NB4 (cell line): Measurements from ENCODE around the gene KRTAP10-7.

Experiments used
- DNase-seq: peaks from one replicate; pipeline ENCODE4 v3.0.0; 2010; ENCODE audit warnings: low read depth
- H3K4me3 ChIP-seq: one replicate; pipeline ENCODE4 v1.5.1; 2011; ENCODE audit warnings: mild to moderate bottlenecking, low read depth, low read length, moderate library complexity
- MYC ChIP-seq: IDR thresholded peaks from 2 replicates; pipeline ENCODE4 v1.6.1; 2011; ENCODE audit warnings: low read depth, low read length
- POLR2A ChIP-seq: IDR thresholded peaks from 2 replicates; pipeline ENCODE4 v1.6.1; 2011; ENCODE audit warnings: mild to moderate bottlenecking; ENCODE audit not compliant: insufficient read length; ENCODE audit errors: extremely low read depth
- TF ChIP-seq, protein P1 (sequence below): IDR thresholded peaks from one replicate; pipeline ENCODE4 v1.5.1; 2012; ENCODE audit warnings: low read depth, low read length
- TF ChIP-seq, protein P2 (sequence below): IDR thresholded peaks from 2 replicates; pipeline ENCODE4 v1.6.1; 2011; ENCODE audit warnings: low read depth, low read length

Gene KRTAP10-7

DNA sequence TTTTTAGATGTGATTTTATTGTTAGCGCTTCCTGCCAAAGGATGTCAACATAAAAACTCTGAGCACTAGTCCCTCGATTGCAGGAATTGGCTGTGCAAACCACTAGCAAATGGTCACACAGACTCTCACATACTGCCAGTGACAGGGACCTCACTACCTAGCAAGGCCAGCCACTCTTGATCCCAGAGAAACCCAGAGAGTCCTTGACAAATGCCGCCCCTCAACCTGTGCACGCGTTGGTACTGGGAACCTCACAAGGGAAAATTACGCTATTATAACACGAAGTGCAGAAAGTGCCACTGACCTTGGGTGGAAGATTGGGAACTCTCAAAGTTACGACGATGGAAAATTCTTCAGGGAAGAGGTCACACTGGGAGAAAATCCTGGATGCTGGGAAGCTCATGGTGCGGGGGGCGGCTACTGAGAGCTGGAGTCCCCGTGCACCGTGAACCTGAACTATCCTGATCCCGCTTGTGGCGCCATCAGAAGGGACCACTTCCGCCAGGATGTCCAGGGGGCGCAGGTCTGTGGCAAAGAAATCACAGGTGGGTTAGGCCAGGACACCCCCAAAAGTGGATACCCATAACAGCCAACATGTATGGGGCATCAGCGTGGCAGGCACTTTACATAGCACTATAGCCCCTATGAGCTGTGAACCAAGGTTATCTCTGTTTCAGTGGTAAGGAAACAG is 32.8 kb upstream of the KRTAP10-7 start:
- H3K4me3 ChIP-seq, result no peak overlapping the region
- TF ChIP-seq MYC, result no peak
- TF ChIP-seq POLR2A, result no peak
- TF ChIP-seq, protein P1, sequence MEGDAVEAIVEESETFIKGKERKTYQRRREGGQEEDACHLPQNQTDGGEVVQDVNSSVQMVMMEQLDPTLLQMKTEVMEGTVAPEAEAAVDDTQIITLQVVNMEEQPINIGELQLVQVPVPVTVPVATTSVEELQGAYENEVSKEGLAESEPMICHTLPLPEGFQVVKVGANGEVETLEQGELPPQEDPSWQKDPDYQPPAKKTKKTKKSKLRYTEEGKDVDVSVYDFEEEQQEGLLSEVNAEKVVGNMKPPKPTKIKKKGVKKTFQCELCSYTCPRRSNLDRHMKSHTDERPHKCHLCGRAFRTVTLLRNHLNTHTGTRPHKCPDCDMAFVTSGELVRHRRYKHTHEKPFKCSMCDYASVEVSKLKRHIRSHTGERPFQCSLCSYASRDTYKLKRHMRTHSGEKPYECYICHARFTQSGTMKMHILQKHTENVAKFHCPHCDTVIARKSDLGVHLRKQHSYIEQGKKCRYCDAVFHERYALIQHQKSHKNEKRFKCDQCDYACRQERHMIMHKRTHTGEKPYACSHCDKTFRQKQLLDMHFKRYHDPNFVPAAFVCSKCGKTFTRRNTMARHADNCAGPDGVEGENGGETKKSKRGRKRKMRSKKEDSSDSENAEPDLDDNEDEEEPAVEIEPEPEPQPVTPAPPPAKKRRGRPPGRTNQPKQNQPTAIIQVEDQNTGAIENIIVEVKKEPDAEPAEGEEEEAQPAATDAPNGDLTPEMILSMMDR, result no peak
- TF ChIP-seq, protein P2, sequence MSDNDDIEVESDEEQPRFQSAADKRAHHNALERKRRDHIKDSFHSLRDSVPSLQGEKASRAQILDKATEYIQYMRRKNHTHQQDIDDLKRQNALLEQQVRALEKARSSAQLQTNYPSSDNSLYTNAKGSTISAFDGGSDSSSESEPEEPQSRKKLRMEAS, result no peak
- DNase-seq, result no peak

DNA sequence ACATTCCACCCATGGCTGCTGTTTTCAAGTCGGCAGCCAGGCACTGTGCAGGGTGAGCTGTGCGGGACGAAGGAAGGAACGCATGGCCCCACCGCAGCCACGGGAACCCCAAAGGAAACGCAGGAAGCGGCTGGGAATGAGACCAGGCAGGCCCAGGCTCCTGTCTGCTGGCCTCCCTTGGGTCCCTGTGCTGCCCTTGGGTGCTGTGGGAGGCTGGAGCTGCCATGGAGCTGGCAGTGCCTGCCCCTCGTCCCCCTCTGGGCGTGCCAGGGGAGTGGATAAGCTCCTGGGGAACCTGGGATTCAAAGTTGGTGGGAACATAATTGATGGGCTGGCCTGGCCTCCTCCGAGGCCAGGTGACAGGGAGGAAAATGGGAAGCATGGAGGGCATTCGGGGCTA is 32.1 kb upstream of the KRTAP10-7 start:
- no peak overlapping the region for H3K4me3 ChIP-seq
- no peak for TF ChIP-seq MYC
- TF ChIP-seq, protein P1, result no peak
- TF ChIP-seq POLR2A, result no peak
- TF ChIP-seq, protein P2, result no peak
- DNase-seq, result no peak

DNA sequence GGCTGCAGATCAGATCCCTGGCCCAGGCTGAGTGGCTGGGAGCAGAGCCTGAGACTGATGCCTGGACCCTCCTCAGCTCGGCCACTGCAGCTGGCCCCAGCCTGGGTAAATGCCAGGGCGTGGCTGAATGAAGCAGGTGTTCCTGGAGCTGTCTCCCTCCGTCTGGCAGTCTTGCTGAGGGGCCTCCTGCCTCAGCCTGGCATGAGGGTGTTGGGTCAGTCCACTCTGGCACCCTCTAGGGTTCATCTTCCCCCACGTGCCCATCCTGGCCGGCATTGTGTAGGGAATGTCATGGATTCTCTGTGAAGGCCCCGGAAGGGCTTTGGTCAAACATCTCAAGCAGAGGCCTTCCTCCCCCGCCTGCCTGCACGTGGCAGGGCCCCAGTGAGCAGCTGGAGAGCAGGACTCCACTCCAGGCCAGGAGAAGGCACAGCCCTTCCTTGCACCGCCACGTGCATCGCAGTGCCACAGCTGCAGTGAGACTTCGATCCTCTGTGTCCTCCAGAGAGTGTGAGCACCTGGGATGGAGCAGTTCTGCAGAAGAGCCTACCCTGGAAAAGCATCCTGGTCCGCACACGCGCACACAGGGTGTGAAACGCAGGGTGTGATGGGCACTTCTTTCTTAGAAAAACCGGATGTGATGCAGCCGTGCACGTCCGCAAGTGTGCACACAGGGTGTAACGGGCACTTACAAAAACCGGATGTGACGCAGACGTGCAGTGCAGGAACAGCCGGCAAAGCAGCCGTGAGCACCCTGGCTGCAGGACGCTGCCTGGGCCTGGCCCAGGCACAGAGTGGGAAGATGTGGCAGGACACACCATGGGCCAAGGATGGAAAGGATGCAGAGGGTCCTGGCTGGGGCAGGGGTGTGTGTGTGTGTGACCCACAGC is 31.5 kb upstream of the KRTAP10-7 start:
- TF ChIP-seq, protein P1, result no peak
- no peak for TF ChIP-seq POLR2A
- TF ChIP-seq, protein P2, result no peak
- TF ChIP-seq MYC, result no peak
- no peak for DNase-seq
- H3K4me3 ChIP-seq, result no peak overlapping the region

DNA sequence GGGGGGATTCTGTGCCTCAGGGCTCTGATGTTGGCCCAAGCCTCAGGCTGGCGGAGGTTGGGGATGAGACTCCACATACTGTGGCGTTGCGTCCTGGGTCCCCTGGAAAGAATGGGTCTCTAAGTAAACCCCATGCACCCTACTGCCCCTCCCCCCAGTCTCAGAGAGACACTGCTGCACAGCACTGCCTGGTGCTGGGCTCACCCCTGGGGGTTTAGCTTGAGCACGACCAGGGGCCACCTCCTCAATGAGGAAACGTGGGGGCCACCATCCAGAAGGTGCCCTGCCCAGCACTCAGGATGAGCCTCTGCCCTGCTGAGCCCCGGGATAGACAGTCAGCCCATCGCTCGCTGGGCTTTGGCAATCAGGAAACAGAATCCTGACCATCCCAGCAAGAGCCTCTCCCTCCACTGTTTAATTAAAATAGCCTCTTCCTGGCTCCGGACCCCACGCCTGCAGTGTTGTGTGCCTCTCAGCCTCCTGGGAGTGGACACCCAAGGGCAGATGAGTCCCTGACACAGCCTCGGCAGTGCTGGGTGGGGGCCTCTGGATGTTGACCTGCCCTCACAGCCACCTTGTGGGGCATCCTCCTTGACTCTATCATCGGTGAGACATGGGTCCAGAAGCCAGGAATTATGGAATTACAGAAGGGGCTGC is 30.4 kb upstream of the KRTAP10-7 start:
- DNase-seq, result no peak
- no peak overlapping the region for H3K4me3 ChIP-seq
- TF ChIP-seq MYC (no peak), POLR2A (no peak)
- TF ChIP-seq, protein P1, result no peak
- TF ChIP-seq, protein P2, result no peak

DNA sequence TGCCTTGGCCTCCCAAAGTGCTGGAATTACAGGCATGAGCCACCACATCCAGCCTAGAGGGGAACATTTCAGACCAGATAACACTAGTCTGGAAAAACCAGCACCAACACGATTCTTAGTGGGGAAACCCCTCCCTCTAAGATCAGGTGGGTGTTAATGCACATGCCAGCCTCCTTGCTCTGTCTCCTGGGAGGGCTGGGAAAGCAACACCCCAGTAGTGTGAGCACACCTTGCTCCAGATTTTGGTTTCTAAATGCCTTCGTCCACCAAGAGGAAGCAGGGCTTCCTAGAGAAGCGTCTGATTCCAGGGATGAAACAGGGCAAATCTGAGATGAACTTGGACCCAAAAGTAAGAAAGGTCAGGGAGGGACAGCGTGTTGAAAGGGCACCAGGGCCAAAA is 29.1 kb upstream of the KRTAP10-7 start:
- no peak overlapping the region for H3K4me3 ChIP-seq
- DNase-seq, result no peak
- TF ChIP-seq POLR2A (no peak), MYC (no peak)
- TF ChIP-seq, protein P1, result no peak
- TF ChIP-seq, protein P2, result no peak
